GM21723 (cell line): Measurements from ENCODE around the gene LENEP.

ENCODE experiments used
- ATAC-seq: cut with Tn5 transposase; IDR thresholded peaks from one replicate; pipeline ENCODE4 v1.9.1; 2021; ENCODE audit warnings: mild to moderate bottlenecking, moderate library complexity; ENCODE audit not compliant: unreplicated experiment

The LENEP gene

GRCh38 chr1:154998818-154999570 lies 5.6 kb downstream of the LENEP start:
- no peak for ATAC-seq

- no peak for ATAC-seq
Observed at GRCh38 chr1:154999571-155000410, 6.4 kb downstream of the LENEP start.

- no peak for ATAC-seq
Observed at GRCh38 chr1:155000411-155000725, 7.0 kb downstream of the LENEP start.

GRCh38 chr1:155000726-155001424 lies 7.5 kb downstream of the LENEP start:
- ATAC-seq: peak; percentile 40

GRCh38 chr1:155001425-155001674 lies 8.0 kb downstream of the LENEP start:
- ATAC-seq: no peak

- ATAC-seq: peak; percentile 46
Observed at GRCh38 chr1:155001675-155002463, 8.5 kb downstream of the LENEP start.

- ATAC-seq: peak; percentile 3
Observed at GRCh38 chr1:155002464-155003226, 9.3 kb downstream of the LENEP start, which contains the start of gene ZBTB7B. Gene ZBTB7B (plus strand): TSS chr1:155002802. CDS start chr1:155014661, 11,859 bp downstream.

GRCh38 chr1:155003227-155003765 lies 9.9 kb downstream of the LENEP start:
- no peak for ATAC-seq

GRCh38 chr1:155003766-155004351 lies 10.5 kb downstream of the LENEP start:
- no peak for ATAC-seq

- ATAC-seq: no peak
Observed at GRCh38 chr1:155004352-155005075, 11.1 kb downstream of the LENEP start.

GRCh38 chr1:155005076-155006011 lies 12.0 kb downstream of the LENEP start:
- ATAC-seq: no peak

- ATAC-seq: no peak
Observed at GRCh38 chr1:155006601-155007101, 13.3 kb downstream of the LENEP start.

- ATAC-seq: no peak
Observed at GRCh38 chr1:155007251-155007828, 14.0 kb downstream of the LENEP start.

- ATAC-seq: no peak
Observed at GRCh38 chr1:155008015-155008941, 14.9 kb downstream of the LENEP start.

GRCh38 chr1:155009221-155009711 lies 15.9 kb downstream of the LENEP start:
- ATAC-seq: no peak

GRCh38 chr1:155009742-155010141 lies 16.4 kb downstream of the LENEP start:
- ATAC-seq: no peak
